Panc1 (cell line): ENCODE results near the gene NR6A1. TPM values are rescaled to one million over a fixed set of nuclear protein-coding genes. Genes with fewer than 3 reads are reported as not detected.

Experiments used
- ATAC-seq: fragments of 200-7000 bp; cut with Tn5 transposase; 2 replicates; pipeline ENCODE4 v1.9.1; 2020; ENCODE audit warnings: mild to moderate bottlenecking, moderate library complexity
- BruUV-seq: library from RNA; stranded (reverse); fragments of 400-500 nt; replicated peaks from 2 replicates; lab custom pipeline; 2021; lab: Mats Ljungman, UMichigan
- CTCF ChIA-PET: fragments of 300-600 bp; sonication (Branson Sonifier 250); formaldehyde crosslinking; loops from one replicate; lab custom pipeline; 2022; ENCODE audit warnings: antibody characterized with exemption; lab: Charles Lee
- POLR2A ChIA-PET: fragments of 300-600 bp; sonication (Branson Sonifier 250); formaldehyde crosslinking; loops from one replicate; lab custom pipeline; 2022; ENCODE audit warnings: antibody characterized with exemption; lab: Charles Lee
- DNase-seq: peaks from one replicate; pipeline ENCODE4 v3.0.0-alpha.2; 2010; ENCODE audit warnings: low read depth, low spot score
- H3K27ac ChIP-seq: 2 replicates; pipeline ENCODE4 v1.5.1; 2011; ENCODE audit warnings: mild to moderate bottlenecking, low read length, inconsistent platforms
- H3K27me3 ChIP-seq: fragments of 200-500 bp; sonication (Bioruptor generic); 2 replicates; pipeline ENCODE4 v1.6.0; 2014; ENCODE audit warnings: low read length, inconsistent platforms; ENCODE audit not compliant: control insufficient read depth, insufficient read depth
- H3K36me3 ChIP-seq: fragments of 200-500 bp; sonication (Bioruptor generic); 2 replicates; pipeline ENCODE4 v1.5.1; 2014; ENCODE audit warnings: inconsistent platforms, mild to moderate bottlenecking, low read length, moderate library complexity; ENCODE audit not compliant: control insufficient read depth, insufficient read depth
- H3K4me1 ChIP-seq: 2 replicates; pipeline ENCODE4 v1.5.1; 2011; ENCODE audit warnings: inconsistent platforms, mild to moderate bottlenecking, low read length, moderate library complexity; ENCODE audit not compliant: control insufficient read depth, insufficient read depth
- H3K4me3 ChIP-seq, 2 experiments: 2 replicates each; pipeline ENCODE4 v1.5.1; 2011 to 2012; ENCODE audit warnings: low read depth in 2 of 2, low read length in 2 of 2, mild to moderate bottlenecking in 2 of 2, inconsistent platforms in 1 of 2, moderate library complexity in 1 of 2
- H3K9me3 ChIP-seq: fragments of 200-500 bp; sonication (Bioruptor generic); 2 replicates; pipeline ENCODE4 v1.5.1; 2014; ENCODE audit warnings: low read depth, mild to moderate bottlenecking, inconsistent platforms, low read length, moderate library complexity; ENCODE audit not compliant: control insufficient read depth, insufficient read depth
- POLR2AphosphoS5 ChIP-seq: IDR thresholded peaks from 2 replicates; pipeline ENCODE4 v1.6.1; 2012; ENCODE audit warnings: mild to moderate bottlenecking, low read depth, low read length, moderate library complexity
- SIN3A ChIP-seq: IDR thresholded peaks from 2 replicates; pipeline ENCODE4 v1.6.1; 2012; ENCODE audit warnings: low read depth, mild to moderate bottlenecking, low read length, moderate library complexity, borderline replicate concordance; ENCODE audit not compliant: insufficient read depth
- TCF7L2 ChIP-seq: IDR thresholded peaks from 2 replicates; pipeline ENCODE4 v1.6.1; 2011; ENCODE audit warnings: mild to moderate bottlenecking, low read depth, low read length, inconsistent platforms
- in situ Hi-C: cut with HindIII; loops from 2 replicates; pipeline ENCODE4 v1.10.0; 2016; ENCODE audit warnings: low sequenced_read_pairs, low pct_unique_long_range_greater_than_20kb
- intact Hi-C: fragments of 100-400 bp; cut with micrococcal nuclease; formaldehyde crosslinking; loops from one replicate; pipeline ENCODE4 v1.10.0; 2022; ENCODE audit not compliant: unreplicated experiment
- total RNA-seq: library from RNA; stranded (reverse); gene quantifications from one replicate; pipeline ENCODE4 v1.2.1, GENCODE V29; 2021; ENCODE audit not compliant: unreplicated experiment
- TF ChIP-seq, protein P1 (sequence below), 2 experiments: IDR thresholded peaks; 2 replicates each; pipeline ENCODE4 v1.6.1; 2011 to 2012; ENCODE audit warnings: low read depth in 2 of 2, control low read depth in 1 of 2, low read length in 1 of 2, mild to moderate bottlenecking in 1 of 2, moderate library complexity in 1 of 2; ENCODE audit not compliant: insufficient read depth in 1 of 2
- TF ChIP-seq, protein P2 (sequence below): fragments of 450-650 bp; IDR thresholded peaks from 2 replicates; pipeline ENCODE4 v1.5.1; 2017; ENCODE audit warnings: mild to moderate bottlenecking

The NR6A1 gene
- total RNA-seq, 1 experiment from 2014 or later: 7.6 TPM

DNA sequence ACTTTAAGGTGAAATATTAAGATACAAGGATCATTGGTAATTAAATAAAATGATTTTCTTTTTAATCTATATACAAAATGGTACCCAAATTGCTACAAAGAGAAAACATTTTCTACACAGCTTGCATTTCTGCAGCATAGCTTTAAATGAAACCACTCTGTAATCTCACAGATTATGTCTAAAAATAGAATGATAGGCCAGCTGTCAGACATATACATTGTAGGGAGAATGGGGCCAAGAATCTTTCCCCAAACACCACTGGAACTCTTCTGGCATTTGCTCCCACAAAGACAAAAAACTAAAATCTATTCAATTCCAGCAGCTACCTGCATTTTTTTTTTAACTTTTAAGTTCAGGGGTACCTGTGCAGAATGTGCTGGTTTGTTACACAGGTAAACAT lies 139.8 kb downstream of the NR6A1 start:
- intact Hi-C loops: no loop called here
- Histone ChIP-seq H3K9me3 (no peaks in the 10 kb centered on the region), H3K4me3 (no peak overlapping the region), H3K27ac (no peak overlapping the region), H3K27me3 (no peaks in the 10 kb centered on the region), H3K36me3 (no peaks in the 10 kb centered on the region), H3K4me1 (no peaks in the 10 kb centered on the region; the same call in 1 of the 2 replicates)
- DNase-seq (no peak), ATAC-seq (no peak)
- no peak for TF ChIP-seq POLR2AphosphoS5
- BruUV-seq: no TSS peak
- CTCF ChIA-PET: no interaction called here
- in situ Hi-C loops: no loop called here
- POLR2A ChIA-PET: interaction anchor here (0.6 to 0.7 kb wide), 2 partner anchors 10 to 19 kb away, joined by 3 to 5 read pairs; no protein-coding TSS in a partner anchor

DNA sequence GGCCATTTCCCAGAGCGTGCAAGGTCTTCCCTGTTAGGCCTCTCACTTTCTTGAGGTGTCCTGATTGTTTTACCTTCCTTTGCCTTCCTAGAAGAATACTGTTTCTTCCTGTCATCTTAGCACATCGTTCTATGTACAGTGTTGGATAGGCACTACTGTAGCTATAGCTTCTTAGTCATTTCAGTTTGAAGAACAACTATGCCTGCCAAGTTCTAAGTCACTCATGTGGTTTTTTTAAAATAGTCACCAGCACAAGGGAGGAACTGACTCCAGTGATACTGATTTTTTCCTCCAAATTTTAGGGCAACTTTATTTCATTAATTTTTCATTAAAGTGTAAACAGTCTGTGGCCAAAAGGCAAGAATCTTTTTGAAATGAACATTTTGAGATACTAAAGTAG lies 141.5 kb downstream of the NR6A1 start:
- ATAC-seq: no peak
- H3K27ac ChIP-seq: no peak overlapping the region
- no peaks in the 10 kb centered on the region for H3K9me3 ChIP-seq
- in situ Hi-C loops: no loop called here
- H3K4me3 ChIP-seq: no peak overlapping the region
- POLR2A ChIA-PET: interaction anchor here (0.9 kb wide), 1 partner anchor 118 kb away, joined by 9 read pairs; no protein-coding TSS in a partner anchor
- DNase-seq: no peak
- H3K4me1 ChIP-seq: no peaks in the 10 kb centered on the region; the same call in 1 of the 2 replicates
- CTCF ChIA-PET: no interaction called here
- H3K27me3 ChIP-seq: no peaks in the 10 kb centered on the region
- no TSS peak for BruUV-seq
- intact Hi-C loops: no loop called here
- TF ChIP-seq, protein P1, sequence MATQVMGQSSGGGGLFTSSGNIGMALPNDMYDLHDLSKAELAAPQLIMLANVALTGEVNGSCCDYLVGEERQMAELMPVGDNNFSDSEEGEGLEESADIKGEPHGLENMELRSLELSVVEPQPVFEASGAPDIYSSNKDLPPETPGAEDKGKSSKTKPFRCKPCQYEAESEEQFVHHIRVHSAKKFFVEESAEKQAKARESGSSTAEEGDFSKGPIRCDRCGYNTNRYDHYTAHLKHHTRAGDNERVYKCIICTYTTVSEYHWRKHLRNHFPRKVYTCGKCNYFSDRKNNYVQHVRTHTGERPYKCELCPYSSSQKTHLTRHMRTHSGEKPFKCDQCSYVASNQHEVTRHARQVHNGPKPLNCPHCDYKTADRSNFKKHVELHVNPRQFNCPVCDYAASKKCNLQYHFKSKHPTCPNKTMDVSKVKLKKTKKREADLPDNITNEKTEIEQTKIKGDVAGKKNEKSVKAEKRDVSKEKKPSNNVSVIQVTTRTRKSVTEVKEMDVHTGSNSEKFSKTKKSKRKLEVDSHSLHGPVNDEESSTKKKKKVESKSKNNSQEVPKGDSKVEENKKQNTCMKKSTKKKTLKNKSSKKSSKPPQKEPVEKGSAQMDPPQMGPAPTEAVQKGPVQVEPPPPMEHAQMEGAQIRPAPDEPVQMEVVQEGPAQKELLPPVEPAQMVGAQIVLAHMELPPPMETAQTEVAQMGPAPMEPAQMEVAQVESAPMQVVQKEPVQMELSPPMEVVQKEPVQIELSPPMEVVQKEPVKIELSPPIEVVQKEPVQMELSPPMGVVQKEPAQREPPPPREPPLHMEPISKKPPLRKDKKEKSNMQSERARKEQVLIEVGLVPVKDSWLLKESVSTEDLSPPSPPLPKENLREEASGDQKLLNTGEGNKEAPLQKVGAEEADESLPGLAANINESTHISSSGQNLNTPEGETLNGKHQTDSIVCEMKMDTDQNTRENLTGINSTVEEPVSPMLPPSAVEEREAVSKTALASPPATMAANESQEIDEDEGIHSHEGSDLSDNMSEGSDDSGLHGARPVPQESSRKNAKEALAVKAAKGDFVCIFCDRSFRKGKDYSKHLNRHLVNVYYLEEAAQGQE (IDR thresholded peaks at IDR 0.05; ENCODE audit: insufficient read depth in 1 of 2, low read depth in 2 of 2, low read length in 1 of 2): no peak
- TF ChIP-seq POLR2AphosphoS5 (no peak), TCF7L2 (no peak), SIN3A (no peak)
- TF ChIP-seq, protein P2, sequence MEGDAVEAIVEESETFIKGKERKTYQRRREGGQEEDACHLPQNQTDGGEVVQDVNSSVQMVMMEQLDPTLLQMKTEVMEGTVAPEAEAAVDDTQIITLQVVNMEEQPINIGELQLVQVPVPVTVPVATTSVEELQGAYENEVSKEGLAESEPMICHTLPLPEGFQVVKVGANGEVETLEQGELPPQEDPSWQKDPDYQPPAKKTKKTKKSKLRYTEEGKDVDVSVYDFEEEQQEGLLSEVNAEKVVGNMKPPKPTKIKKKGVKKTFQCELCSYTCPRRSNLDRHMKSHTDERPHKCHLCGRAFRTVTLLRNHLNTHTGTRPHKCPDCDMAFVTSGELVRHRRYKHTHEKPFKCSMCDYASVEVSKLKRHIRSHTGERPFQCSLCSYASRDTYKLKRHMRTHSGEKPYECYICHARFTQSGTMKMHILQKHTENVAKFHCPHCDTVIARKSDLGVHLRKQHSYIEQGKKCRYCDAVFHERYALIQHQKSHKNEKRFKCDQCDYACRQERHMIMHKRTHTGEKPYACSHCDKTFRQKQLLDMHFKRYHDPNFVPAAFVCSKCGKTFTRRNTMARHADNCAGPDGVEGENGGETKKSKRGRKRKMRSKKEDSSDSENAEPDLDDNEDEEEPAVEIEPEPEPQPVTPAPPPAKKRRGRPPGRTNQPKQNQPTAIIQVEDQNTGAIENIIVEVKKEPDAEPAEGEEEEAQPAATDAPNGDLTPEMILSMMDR: no peak
- no peaks in the 10 kb centered on the region for H3K36me3 ChIP-seq

DNA sequence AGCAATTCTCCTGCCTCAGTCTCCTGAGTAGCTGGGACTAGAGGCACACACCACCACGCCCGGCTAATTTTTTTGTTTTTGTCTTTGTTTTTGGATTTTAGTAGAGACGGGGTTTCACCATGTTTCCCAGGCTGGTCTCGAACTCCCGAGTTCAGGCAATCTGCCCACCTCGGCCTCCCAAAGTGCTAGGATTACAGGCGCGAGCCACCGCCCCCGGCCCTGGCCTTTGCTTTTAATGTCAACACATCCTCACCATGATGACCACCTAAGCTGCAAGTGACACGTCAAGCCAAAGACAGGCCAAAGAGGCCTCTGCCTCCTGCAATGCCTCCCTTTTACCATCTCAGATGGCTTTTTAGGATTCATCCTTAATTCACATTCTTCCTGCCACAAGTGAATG lies 142.4 kb downstream of the NR6A1 start:
- ATAC-seq: no peak
- no TSS peak for BruUV-seq
- Histone ChIP-seq H3K36me3 (no peaks in the 10 kb centered on the region), H3K27ac (no peak overlapping the region), H3K27me3 (no peaks in the 10 kb centered on the region), H3K4me1 (no peaks in the 10 kb centered on the region; the same call in 1 of the 2 replicates), H3K4me3 (no peak overlapping the region), H3K9me3 (no peaks in the 10 kb centered on the region)
- CTCF ChIA-PET: no interaction called here
- POLR2A ChIA-PET: no interaction called here
- in situ Hi-C loops (no loop called here), intact Hi-C loops (no loop called here)
- TF ChIP-seq, protein P2: no peak
- TF ChIP-seq SIN3A (no peak), POLR2AphosphoS5 (no peak), TCF7L2 (no peak)
- TF ChIP-seq, protein P1 (IDR thresholded peaks at IDR 0.05; ENCODE audit: insufficient read depth in 1 of 2, low read depth in 2 of 2, low read length in 1 of 2): no peak
- no peak for DNase-seq
